HG03045 (cell line): Measurements from ENCODE around the gene LRMDA.

ENCODE experiments used
- ATAC-seq: cut with Tn5 transposase; IDR thresholded peaks from one replicate; pipeline ENCODE4 v1.9.1; 2021; ENCODE audit warnings: mild to moderate bottlenecking, moderate library complexity; ENCODE audit not compliant: unreplicated experiment

LRMDA gene

GRCh38 chr10:75884808-75885207 lies 453.4 kb downstream of the LRMDA start:
- ATAC-seq, result no peak

GRCh38 chr10:75887369-75887768 lies 455.9 kb downstream of the LRMDA start:
- no peak for ATAC-seq

- no peak for ATAC-seq
Observed at GRCh38 chr10:75887992-75888680, 456.7 kb downstream of the LRMDA start.

- no peak for ATAC-seq
Observed at GRCh38 chr10:75889051-75889450, 457.6 kb downstream of the LRMDA start.

- ATAC-seq, result no peak
Observed at GRCh38 chr10:75894761-75895160, 463.3 kb downstream of the LRMDA start.

- ATAC-seq, result no peak
Observed at GRCh38 chr10:75895259-75895658, 463.8 kb downstream of the LRMDA start.

GRCh38 chr10:75899816-75900390 lies 468.5 kb downstream of the LRMDA start:
- ATAC-seq, result no peak

- ATAC-seq, result no peak
Observed at GRCh38 chr10:75902816-75903215, 471.4 kb downstream of the LRMDA start.

- no peak for ATAC-seq
Observed at GRCh38 chr10:75904499-75905283, 473.3 kb downstream of the LRMDA start.

GRCh38 chr10:75905490-75905889 lies 474.1 kb downstream of the LRMDA start:
- no peak for ATAC-seq

GRCh38 chr10:75910032-75910431 lies 478.6 kb downstream of the LRMDA start:
- ATAC-seq, result no peak

- ATAC-seq, result no peak
Observed at GRCh38 chr10:75911426-75911825, 480.0 kb downstream of the LRMDA start.

GRCh38 chr10:75916906-75917305 lies 485.5 kb downstream of the LRMDA start:
- ATAC-seq, result no peak

- ATAC-seq, result no peak
Observed at GRCh38 chr10:75919913-75920312, 488.5 kb downstream of the LRMDA start.

GRCh38 chr10:75922435-75922834 lies 491.0 kb downstream of the LRMDA start:
- ATAC-seq, result no peak

- ATAC-seq, result no peak
Observed at GRCh38 chr10:75924309-75924902, 493.0 kb downstream of the LRMDA start.

- ATAC-seq, result no peak
Observed at GRCh38 chr10:75925999-75926398, 494.6 kb downstream of the LRMDA start.

- ATAC-seq, result no peak
Observed at GRCh38 chr10:75926763-75927162, 495.3 kb downstream of the LRMDA start.

GRCh38 chr10:75928231-75928630 lies 496.8 kb downstream of the LRMDA start:
- ATAC-seq, result no peak

- ATAC-seq, result no peak
Observed at GRCh38 chr10:75929630-75930161, 498.3 kb downstream of the LRMDA start.

GRCh38 chr10:75932921-75933320 lies 501.5 kb downstream of the LRMDA start:
- no peak for ATAC-seq
